Fibroblast of pulmonary artery (primary cell): ENCODE measurements around the gene SPPL2C.

ENCODE experiments used
- DNase-seq: peaks from one replicate; pipeline ENCODE4 v3.0.0-alpha.2; 2010; ENCODE audit warnings: low read depth
- H3K4me3 ChIP-seq: replicated peaks from 2 replicates; pipeline ENCODE4 v1.5.1; 2011; ENCODE audit warnings: low read depth, mild to moderate bottlenecking, control low read depth, low read length, moderate library complexity
- CTCF ChIP-seq: IDR thresholded peaks from 2 replicates; pipeline ENCODE4 v1.5.1; 2011; ENCODE audit warnings: mild to moderate bottlenecking, control low read depth, low read length, inconsistent platforms; ENCODE audit errors: missing control alignments

The SPPL2C gene

GRCh38 chr17:45886852-45887251 is 42.2 kb downstream of the SPPL2C start:
- DNase-seq = no peak
- no peak for TF ChIP-seq CTCF
- no peak overlapping the region for H3K4me3 ChIP-seq

- no peak overlapping the region for H3K4me3 ChIP-seq
- DNase-seq = no peak
- no peak for TF ChIP-seq CTCF
These were observed 43.7 kb downstream of the SPPL2C start for GRCh38 chr17:45888392-45888791.

- no peak overlapping the region for H3K4me3 ChIP-seq
- TF ChIP-seq CTCF = no peak
- DNase-seq = no peak
These were observed 44.9 kb downstream of the SPPL2C start for GRCh38 chr17:45889579-45889978.

- DNase-seq = no peak
- H3K4me3 ChIP-seq = peak overlapping the region; percentile 53
- TF ChIP-seq CTCF = no peak
These were observed 49.0 kb downstream of the SPPL2C start for GRCh38 chr17:45893725-45894021.

- DNase-seq = peak; percentile 94
- H3K4me3 ChIP-seq = peak within 1 kb of the TSS; percentile 65
- TF ChIP-seq CTCF = peak; percentile 42
These were observed 49.5 kb downstream of the SPPL2C start, which contains the start of gene MAPT for GRCh38 chr17:45894022-45894784. TSS of gene MAPT (plus strand) at chr17:45894554. CDS start at chr17:45962338, 67,784 bp downstream.

GRCh38 chr17:45895304-45895968 is 50.8 kb downstream of the SPPL2C start:
- peak overlapping the region; percentile 65 for H3K4me3 ChIP-seq
- no peak for TF ChIP-seq CTCF
- no peak for DNase-seq
